Keratinocyte (primary cell): ENCODE data around the gene GABRB1.

ENCODE experiments used
- CTCF ChIP-seq, 3 experiments: IDR thresholded peaks in 1 of 3; conservative IDR thresholded peaks in 1 of 3; optimal IDR thresholded peaks in 1 of 3; 2 replicates in 2 of 3; 3 replicates in 1 of 3; pipeline versions ENCODE3 to v1.5.1; 2011; ENCODE audit warnings: low read length in 3 of 3, mild to moderate bottlenecking in 3 of 3, moderate library complexity in 2 of 3, control low read depth in 1 of 3, inconsistent platforms in 1 of 3; ENCODE audit not compliant: insufficient read depth in 2 of 3; ENCODE audit errors: extremely low read depth in 1 of 3
- EZH2 ChIP-seq: IDR thresholded peaks from one replicate; pipeline ENCODE4 v1.6.1; 2012; ENCODE audit warnings: inconsistent platforms, mild to moderate bottlenecking, low read length, moderate library complexity

DNA sequence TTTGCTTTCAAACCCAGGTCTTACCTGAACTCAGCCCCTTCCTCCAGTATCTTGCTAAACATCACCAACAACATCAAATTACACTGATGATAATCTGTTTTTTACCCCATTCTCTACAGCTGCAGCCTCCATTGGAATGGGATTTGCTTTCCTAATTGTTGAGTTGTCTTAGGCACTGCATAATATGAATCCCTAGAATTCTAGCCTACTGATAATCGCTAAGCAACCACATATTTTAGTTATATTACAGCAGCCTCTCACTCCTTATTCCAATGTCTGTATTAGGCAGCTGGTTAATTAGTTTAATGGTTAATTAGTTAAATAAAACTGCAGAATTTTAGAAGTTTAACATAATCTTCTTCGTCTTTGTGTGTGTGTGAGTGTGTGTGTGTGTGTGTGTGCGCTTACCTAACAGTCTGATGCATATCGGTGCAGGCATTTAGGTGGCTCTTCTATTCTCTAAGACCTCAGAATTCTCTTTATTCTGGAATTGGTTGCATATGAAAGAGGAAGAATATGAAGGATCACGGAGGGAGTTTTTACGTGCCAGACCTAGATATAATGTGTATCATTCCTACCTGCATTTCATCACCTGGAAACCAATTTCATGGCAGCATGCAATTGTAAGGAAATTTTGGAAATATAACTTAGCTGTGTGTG lies 437.5 kb downstream of the GABRB1 start:
- TF ChIP-seq CTCF (optimal IDR thresholded peaks at IDR 0.05 in 1 of 3, IDR thresholded peaks at IDR 0.05 in 1 of 3, conservative IDR thresholded peaks at IDR 0.05 in 1 of 3; ENCODE audit: extremely low read depth in 1 of 3, insufficient read depth in 2 of 3, low read length in 3 of 3) (no peak), EZH2 (no peak)
